H1 (cell line): ENCODE measurements around the gene CFDP1. TPM values are rescaled to one million over a fixed set of nuclear protein-coding genes. Genes with fewer than 3 reads are reported as not detected.

ENCODE experiments used
- CTCF ChIA-PET: fragments of 300-600 bp; sonication (Branson Sonifier 250); formaldehyde crosslinking; loops from one replicate; lab custom pipeline; 2021; ENCODE audit not compliant: partially characterized antibody; lab: Charles Lee
- POLR2A ChIA-PET: fragments of 300-600 bp; sonication (Branson Sonifier 250); formaldehyde crosslinking; loops from one replicate; lab custom pipeline; 2021; ENCODE audit warnings: inconsistent platforms; ENCODE audit not compliant: partially characterized antibody; lab: Charles Lee
- DNase-seq, 2 experiments: peaks; one replicate each; pipeline versions ENCODE4 v3.0.0 to v3.0.0-alpha.2; 2010 to 2022; ENCODE audit warnings: low spot score in 2 of 2, low read depth in 1 of 2, mixed read lengths in 1 of 2
- FAIRE-seq: peaks from 2 replicates; lab custom pipeline; 2011; peaks lifted over from hg19 to GRCh38; lab: Jason Lieb, UNC
- H2AFZ ChIP-seq: 2 replicates; pipeline ENCODE4 v1.8.1; 2012; ENCODE audit warnings: low read length, inconsistent platforms
- H2AK5ac ChIP-seq: 2 replicates; pipeline ENCODE4 v1.6.1; 2013; ENCODE audit warnings: low read depth, low read length
- H2BK120ac ChIP-seq: replicated peaks from 2 replicates; pipeline ENCODE3; 2013; ENCODE audit warnings: low read depth, low read length, inconsistent platforms
- H2BK12ac ChIP-seq: 2 replicates; pipeline ENCODE4 v1.6.1; 2013; ENCODE audit warnings: low read depth, low read length
- H2BK15ac ChIP-seq: 2 replicates; pipeline ENCODE4 v1.6.1; 2013; ENCODE audit warnings: low read length
- H2BK20ac ChIP-seq: 2 replicates; pipeline ENCODE4 v1.6.1; 2013; ENCODE audit warnings: low read length
- H2BK5ac ChIP-seq: 2 replicates; pipeline ENCODE4 v1.6.1; 2013; ENCODE audit warnings: low read depth, low read length
- H3K14ac ChIP-seq: 2 replicates; pipeline ENCODE4 v1.6.1; 2013; ENCODE audit warnings: inconsistent platforms; ENCODE audit not compliant: insufficient read length
- H3K18ac ChIP-seq: 2 replicates; pipeline ENCODE4 v1.6.1; 2013; ENCODE audit warnings: low read length; ENCODE audit errors: extremely low read depth
- H3K23ac ChIP-seq: 2 replicates; pipeline ENCODE4 v1.6.1; 2013; ENCODE audit warnings: inconsistent platforms; ENCODE audit not compliant: insufficient read length
- H3K23me2 ChIP-seq: 2 replicates; pipeline ENCODE4 v1.6.1; 2013; ENCODE audit warnings: low read depth, low read length
- H3K27ac ChIP-seq: 2 replicates; pipeline ENCODE4 v1.6.1; 2011; ENCODE audit warnings: low read depth, low read length, inconsistent platforms
- H3K27me3 ChIP-seq, 4 experiments: replicated peaks in 1 of 4; 1 replicate in 1 of 4; 2 replicates in 3 of 4; pipeline versions ENCODE4 v1.6.1 to v1.8.1; 2011 to 2013; ENCODE audit warnings: low read length in 3 of 4, mild to moderate bottlenecking in 3 of 4, inconsistent platforms in 2 of 4, mixed read lengths in 2 of 4, moderate library complexity in 1 of 4; ENCODE audit not compliant: control insufficient read depth in 3 of 4, insufficient read depth in 3 of 4; ENCODE audit errors: extremely low read depth in 1 of 4
- H3K36me3 ChIP-seq, 4 experiments: 2 replicates each; pipeline versions ENCODE4 v1.6.1 to v1.8.1; 2011 to 2013; ENCODE audit warnings: mild to moderate bottlenecking in 4 of 4, low read length in 3 of 4, moderate library complexity in 2 of 4, control low read depth in 1 of 4, inconsistent platforms in 1 of 4; ENCODE audit not compliant: insufficient read depth in 4 of 4, control insufficient read depth in 2 of 4
- H3K4ac ChIP-seq: replicated peaks from 2 replicates; pipeline ENCODE3; 2013; ENCODE audit warnings: low read length, low read depth, mixed read lengths, inconsistent platforms; ENCODE audit not compliant: insufficient read length
- H3K4me1 ChIP-seq, 4 experiments: replicated peaks in 1 of 4; 1 replicate in 1 of 4; 2 replicates in 3 of 4; pipeline versions ENCODE4 v1.6.1 to v1.8.1; 2011 to 2013; ENCODE audit warnings: low read length in 3 of 4, inconsistent platforms in 2 of 4, mixed read lengths in 1 of 4; ENCODE audit not compliant: insufficient read depth in 4 of 4, control insufficient read depth in 3 of 4
- H3K4me2 ChIP-seq, 2 experiments: 2 replicates each; pipeline versions ENCODE4 v1.6.1 to v1.8.1; 2011 to 2013; ENCODE audit warnings: low read depth in 2 of 2, low read length in 2 of 2, control low read depth in 1 of 2, inconsistent platforms in 1 of 2, mild to moderate bottlenecking in 1 of 2; ENCODE audit not compliant: insufficient read depth in 1 of 2
- H3K4me3 ChIP-seq, 4 experiments: fragments of 200-600, 300-600 bp in 1 of 4; sonication (generic), shearing (Covaris generic), sonication (Bioruptor Twin) in 1 of 4; 2 replicates each; pipeline versions ENCODE4 v1.5.1 to v1.8.1; 2011 to 2016; ENCODE audit warnings: low read length in 4 of 4, low read depth in 3 of 4, control low read depth in 2 of 4, inconsistent platforms in 2 of 4, mild to moderate bottlenecking in 2 of 4, mixed read lengths in 1 of 4, moderate library complexity in 1 of 4; ENCODE audit not compliant: insufficient read depth in 2 of 4; ENCODE audit errors: extremely low read depth in 1 of 4
- H3K56ac ChIP-seq: replicated peaks from 2 replicates; pipeline ENCODE3; 2013; ENCODE audit warnings: low read depth, mild to moderate bottlenecking, mixed read lengths, low read length, inconsistent platforms; ENCODE audit not compliant: insufficient read length
- H3K79me1 ChIP-seq: 2 replicates; pipeline ENCODE4 v1.6.1; 2013; ENCODE audit warnings: low read depth, low read length, control low read depth
- H3K79me2 ChIP-seq, 2 experiments: 2 replicates each; pipeline versions ENCODE4 v1.6.1 to v1.8.1; 2012 to 2013; ENCODE audit warnings: low read length in 2 of 2, mild to moderate bottlenecking in 2 of 2, inconsistent platforms in 1 of 2; ENCODE audit not compliant: insufficient read depth in 2 of 2, control insufficient read depth in 1 of 2
- H3K9ac ChIP-seq, 4 experiments: replicated peaks in 1 of 4; 1 replicate in 1 of 4; 2 replicates in 3 of 4; pipeline versions ENCODE4 v1.6.1 to v1.8.1; 2011 to 2013; ENCODE audit warnings: low read depth in 3 of 4, low read length in 3 of 4, control low read depth in 2 of 4, mild to moderate bottlenecking in 2 of 4, moderate library complexity in 2 of 4, inconsistent platforms in 1 of 4; ENCODE audit errors: extremely low read depth in 1 of 4
- H3K9me3 ChIP-seq, 2 experiments: 2 replicates each; pipeline versions ENCODE4 v1.6.1 to v1.8.1; 2012 to 2013; ENCODE audit warnings: mild to moderate bottlenecking in 2 of 2, moderate library complexity in 2 of 2, control low read depth in 1 of 2, inconsistent platforms in 1 of 2, low read depth in 1 of 2, low read length in 1 of 2, mixed read lengths in 1 of 2; ENCODE audit not compliant: insufficient read depth in 2 of 2
- H4K20me1 ChIP-seq, 2 experiments: replicated peaks in 1 of 2; 2 replicates each; pipeline versions ENCODE3 to v1.8.1; 2011 to 2013; ENCODE audit warnings: inconsistent platforms in 2 of 2, low read length in 2 of 2, mild to moderate bottlenecking in 1 of 2; ENCODE audit not compliant: insufficient read depth in 2 of 2, control insufficient read depth in 1 of 2
- H4K5ac ChIP-seq: 2 replicates; pipeline ENCODE4 v1.6.1; 2013; ENCODE audit warnings: low read length, low read depth, mixed read lengths, inconsistent platforms; ENCODE audit not compliant: insufficient read length
- H4K8ac ChIP-seq: 2 replicates; pipeline ENCODE4 v1.8.0; 2013; ENCODE audit warnings: mild to moderate bottlenecking, moderate library complexity, low read length, inconsistent platforms; ENCODE audit not compliant: insufficient read depth; ENCODE audit errors: extremely low read depth
- H4K91ac ChIP-seq: replicated peaks from 2 replicates; pipeline ENCODE3; 2013; ENCODE audit warnings: low read length, mixed read lengths, inconsistent platforms; ENCODE audit not compliant: insufficient read length
- BCL11A ChIP-seq, 2 experiments: IDR thresholded peaks; one replicate each; pipeline ENCODE4 v1.6.1; 2011; ENCODE audit warnings: low read depth in 2 of 2, low read length in 2 of 2, mild to moderate bottlenecking in 2 of 2
- CBX8 ChIP-seq: fragments of 300-800, 300-1000 bp; sonication (generic); IDR thresholded peaks from 2 replicates; pipeline ENCODE4 v1.7.1; 2016; ENCODE audit warnings: low read depth, low read length, borderline replicate concordance
- CHD2 ChIP-seq: IDR thresholded peaks from 2 replicates; pipeline ENCODE4 v1.6.1; 2012; ENCODE audit warnings: low read length, improper control_type of control experiment
- E2F6 ChIP-seq: IDR thresholded peaks from 2 replicates; pipeline ENCODE4 v1.6.1; 2012; ENCODE audit warnings: inconsistent platforms
- GTF2F1 ChIP-seq: IDR thresholded peaks from 2 replicates; pipeline ENCODE4 v1.6.1; 2012; ENCODE audit warnings: low read depth, low read length, improper control_type of control experiment, borderline replicate concordance
- KDM4A ChIP-seq: IDR thresholded peaks from one replicate; pipeline ENCODE4 v1.7.1; 2012; ENCODE audit warnings: low read depth, mild to moderate bottlenecking, moderate library complexity, low read length, inconsistent platforms; ENCODE audit not compliant: severe bottlenecking
- KDM5A ChIP-seq: fragments of 200-600 bp; IDR thresholded peaks from 2 replicates; pipeline ENCODE4 v1.7.1; 2012; ENCODE audit warnings: mild to moderate bottlenecking, low read length, inconsistent platforms, mixed read lengths
- MAX ChIP-seq: IDR thresholded peaks from 2 replicates; pipeline ENCODE4 v1.6.1; 2012; ENCODE audit warnings: inconsistent platforms
- RFX5 ChIP-seq: IDR thresholded peaks from 2 replicates; pipeline ENCODE4 v1.6.1; 2011; ENCODE audit warnings: low read depth, low read length, improper control_type of control experiment, borderline replicate concordance
- SAP30 ChIP-seq: fragments of 300-600 bp; sonication (generic); IDR thresholded peaks from 2 replicates; pipeline ENCODE4 v1.7.1; 2012; ENCODE audit warnings: low read length, moderate library complexity, mild to moderate bottlenecking, inconsistent platforms; ENCODE audit not compliant: insufficient read depth, insufficient replicate concordance
- SIN3A ChIP-seq, 2 experiments: IDR thresholded peaks in 1 of 2; conservative IDR thresholded peaks in 1 of 2; 2 replicates each; pipeline ENCODE4 v1.6.1; 2011 to 2012; ENCODE audit warnings: low read length in 2 of 2, improper control_type of control experiment in 1 of 2, low read depth in 1 of 2, mild to moderate bottlenecking in 1 of 2
- SRF ChIP-seq: IDR thresholded peaks from 2 replicates; pipeline ENCODE4 v1.6.1; 2011; ENCODE audit warnings: mild to moderate bottlenecking, low read depth, low read length, moderate library complexity
- TAF7 ChIP-seq: optimal IDR thresholded peaks from 2 replicates; pipeline ENCODE3; 2011; ENCODE audit warnings: low read depth, mild to moderate bottlenecking, inconsistent platforms, low read length, moderate library complexity, borderline replicate concordance
- WGBS, 2 experiments: shearing (Covaris generic) in 1 of 2; methylation state at CpG; one replicate each; pipeline versions ENCODE4 v1.1.6 to v1.1.7; 2013 to 2015; ENCODE audit warnings: low lambda C conversion rate in 2 of 2, mixed read lengths in 2 of 2, inconsistent platforms in 1 of 2, low coverage in 1 of 2, missing lambda C conversion rate in 1 of 2; ENCODE audit not compliant: insufficient replicate concordance in 2 of 2, insufficient coverage in 1 of 2, insufficient read length in 1 of 2; ENCODE audit errors: extremely low coverage in 1 of 2, missing lambda C conversion rate in 1 of 2; 5-methylcytosine and 5-hydroxymethylcytosine counted together
- polyA plus RNA-seq, 7 experiments: library from polyadenylated mRNA; depleted of rRNA in 3 of 7; stranded (reverse) in 5 of 7; unstranded in 2 of 7; fragments of >200 nt in 5 of 7; fragments of 200-250 nt in 2 of 7; gene quantifications; 1 replicate in 5 of 7; 2 replicates in 1 of 7; 4 replicates in 1 of 7; pipeline versions ENCODE4 v1.2.1 to v1.2.3, GENCODE V29; 2011 to 2013; ENCODE audit warnings: missing spikeins in 2 of 7, mixed read lengths in 2 of 7
- total RNA-seq: library from RNA; stranded (reverse); fragmentation: NEBNext Ultra II Directional; extraction: Animal tissue kit (Norgen Biotek cat#: 25700); gene quantifications from 2 replicates; pipeline ENCODE4 v1.2.1, GENCODE V29; 2021

The CFDP1 gene
- total and polyA plus RNA-seq, 2 of the 8 experiments (the other 6 are each of a cell fraction or from before 2014, with no cell fraction given), result 25.5 to 77.3 TPM

- H3K4me2 ChIP-seq, result no peak overlapping the region
- H2BK120ac ChIP-seq, result no peak overlapping the region
- ChIA-PET CTCF (interaction anchor here (1.1 to 2.9 kb wide), 5 partner anchors 16 to 112 kb away, joined by 3 to 15 read pairs (median 5); no protein-coding TSS in a partner anchor), POLR2A (interaction anchor here (1.7 kb wide), 1 partner anchor 10 kb away, joined by 3 read pairs; no protein-coding TSS in a partner anchor)
- no peak overlapping the region for H2AK5ac ChIP-seq
- H3K4ac ChIP-seq, result no peak overlapping the region
- no peak overlapping the region for H4K5ac ChIP-seq
- WGBS, 2 experiments, result 96% methylated on average over 3 of the region's 3 CpGs; no CpG with 5 or more reads in 1 of the 2 experiments
- H3K9me3 ChIP-seq, result no peaks in the 10 kb centered on the region
- no peak overlapping the region for H2BK20ac ChIP-seq
- peaks cover 0 to 2% (median under 1%) of the 10 kb centered on the region in 4 experiments; a peak in 2 of 8 replicates for H3K36me3 ChIP-seq
- H3K9ac ChIP-seq, result no peak overlapping the region
- DNase-seq (no peak), FAIRE-seq (no peak)
- no peak overlapping the region for H2BK5ac ChIP-seq
- H4K20me1 ChIP-seq, result no peaks in the 10 kb centered on the region
- H3K23me2 ChIP-seq, result no peaks in the 10 kb centered on the region
- no peak overlapping the region for H3K56ac ChIP-seq
- H3K79me1 ChIP-seq, result no peaks in the 10 kb centered on the region
- no peaks in the 10 kb centered on the region for H3K27me3 ChIP-seq
- no peak overlapping the region for H3K23ac ChIP-seq
- no peak overlapping the region for H3K14ac ChIP-seq
- H3K4me3 ChIP-seq, result no peak overlapping the region
- H4K8ac ChIP-seq, result no peak overlapping the region
- H3K18ac ChIP-seq, result no peak overlapping the region
- H3K27ac ChIP-seq, result no peak overlapping the region
- H2BK12ac ChIP-seq, result no peak overlapping the region
- no peak overlapping the region for H4K91ac ChIP-seq
- no peak overlapping the region for H2BK15ac ChIP-seq
- no peak overlapping the region for H2AFZ ChIP-seq
- no peaks in the 10 kb centered on the region; a peak in 1 of 7 replicates for H3K4me1 ChIP-seq
- H3K79me2 ChIP-seq, result no peaks in the 10 kb centered on the region
- TF ChIP-seq CHD2, result no peak
- TF ChIP-seq E2F6, result no peak
- no peak for TF ChIP-seq RFX5
- TF ChIP-seq GTF2F1, result no peak
- no peak for TF ChIP-seq SRF
- TF ChIP-seq KDM5A, result no peak
- no peak for TF ChIP-seq MAX
- no peak for TF ChIP-seq SIN3A (conservative IDR thresholded peaks at IDR 0.05 in 1 of 2, IDR thresholded peaks at IDR 0.05 in 1 of 2; ENCODE audit: low read depth in 1 of 2, low read length in 2 of 2)
- no peak for TF ChIP-seq CBX8
- TF ChIP-seq TAF7, result no peak
- no peak for TF ChIP-seq KDM4A
- TF ChIP-seq SAP30, result no peak
- no peak for TF ChIP-seq BCL11A (IDR thresholded peaks at IDR 0.05; ENCODE audit: low read depth in 2 of 2, low read length in 2 of 2)
Measured at GRCh38 chr16:75310541-75310940, 122.8 kb downstream of the CFDP1 start.
